Activated CD8-positive, alpha-beta memory T cell treated with anti-CD3 and anti-CD28 coated beads, Interleukin-2, amount 10 ng/mL, durations not matched to agents 7 days and 5 days (primary cell): Measurements from ENCODE around the gene FAM180B. TPM values are rescaled to one million over a fixed set of nuclear protein-coding genes. Genes with fewer than 3 reads are reported as not detected.
"Not testable (repeated sequence)": the region's sequence is repeated elsewhere in the genome, so short reads cannot be mapped to it uniquely, and the experiment has no call there.

Experiments used
- ATAC-seq: fragments of 150-1000 bp; cut with Tn5 transposase; one replicate; pipeline ENCODE4 v1.10.0; 2021; ENCODE audit warnings: moderate library complexity
- CTCF ChIA-PET: fragments of 350-600 bp; sonication (Branson Sonifier 250); formaldehyde crosslinking; loops from one replicate; lab custom pipeline; 2021; ENCODE audit warnings: antibody characterized with exemption; lab: Charles Lee
- DNase-seq: peaks from one replicate; pipeline ENCODE4 v3.0.0-alpha.2; 2020
- H3K27ac Mint-ChIP-seq: one replicate; pipeline ENCODE4 v1.8.0; 2021; ENCODE audit warnings: mild to moderate bottlenecking, mixed read lengths
- H3K27me3 Mint-ChIP-seq: one replicate; pipeline ENCODE4 v1.8.0; 2021; ENCODE audit warnings: mixed read lengths
- H3K36me3 Mint-ChIP-seq: one replicate; pipeline ENCODE4 v1.8.0; 2021; ENCODE audit warnings: mild to moderate bottlenecking, mixed read lengths
- H3K4me1 Mint-ChIP-seq: one replicate; pipeline ENCODE4 v1.8.0; 2021; ENCODE audit warnings: mixed read lengths
- H3K4me3 Mint-ChIP-seq: one replicate; pipeline ENCODE4 v1.8.0; 2021; ENCODE audit warnings: mild to moderate bottlenecking, moderate library complexity, mixed read lengths
- H3K9me3 Mint-ChIP-seq: one replicate; pipeline ENCODE4 v1.8.0; 2022; ENCODE audit warnings: low read depth, mixed read lengths
- total RNA-seq, 2 experiments: library from RNA; stranded (reverse); gene quantifications; one replicate each; pipeline ENCODE4 v1.2.3, GENCODE V29; 2021

The FAM180B gene, protein sequence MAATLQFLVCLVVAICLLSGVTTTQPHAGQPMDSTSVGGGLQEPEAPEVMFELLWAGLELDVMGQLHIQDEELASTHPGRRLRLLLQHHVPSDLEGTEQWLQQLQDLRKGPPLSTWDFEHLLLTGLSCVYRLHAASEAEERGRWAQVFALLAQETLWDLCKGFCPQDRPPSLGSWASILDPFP
- under 1 TPM in 1 of 2 experiments, not detected in 1; 0.21 TPM for total RNA-seq

DNA sequence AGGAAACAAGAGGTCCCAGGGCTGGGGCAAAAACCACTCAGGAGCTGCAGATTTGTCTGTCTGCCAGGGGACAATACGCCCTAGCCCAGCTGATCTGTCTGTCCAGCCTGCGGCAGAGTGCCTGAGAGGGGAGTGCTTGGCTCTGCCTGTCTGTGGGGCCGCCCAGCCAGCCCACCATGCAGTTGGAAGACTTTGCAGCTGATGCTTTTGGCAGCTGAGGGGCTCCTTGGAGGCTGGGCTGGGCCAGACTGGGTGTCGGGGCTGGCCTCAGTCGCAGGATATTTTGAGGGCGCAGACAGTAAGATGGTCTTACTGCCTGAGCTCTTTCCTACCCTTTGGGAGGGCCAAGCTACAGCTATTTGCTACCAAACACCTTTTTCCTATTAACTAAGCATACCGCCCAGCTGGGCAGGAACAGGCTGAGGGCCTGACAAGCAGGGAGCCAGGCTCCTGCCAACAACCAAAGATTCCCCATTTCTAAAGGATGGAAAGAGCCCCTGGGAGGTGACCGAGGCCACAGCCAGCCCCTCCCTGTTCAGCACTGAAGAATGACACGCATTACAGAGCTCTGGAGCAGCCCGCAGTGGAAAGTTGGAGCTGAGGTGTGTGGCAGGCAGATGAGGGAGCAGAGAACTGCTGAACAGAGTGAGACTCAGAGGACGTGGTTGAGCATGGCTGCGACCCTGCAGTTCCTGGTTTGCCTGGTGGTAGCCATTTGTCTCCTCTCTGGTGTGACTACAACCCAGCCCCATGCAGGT is at the start of gene FAM180B:
Gene FAM180B, plus strand, starts transcription at position 581 of the 758 bp plus-strand sequence. Its CDS starts 91 bp downstream, at position 672.
- H3K27me3 Mint-ChIP-seq = no peaks in the 10 kb centered on the region
- H3K4me1 Mint-ChIP-seq = peaks cover 10% of the 10 kb centered on the region
- H3K4me3 Mint-ChIP-seq = no peak within 1 kb of the TSS
- no peak for ATAC-seq
- no peak for DNase-seq
- no peak within 1 kb of the TSS for H3K27ac Mint-ChIP-seq
- CTCF ChIA-PET = interaction anchor here (1.0 kb wide), 1 partner anchor 31 kb away, joined by 3 read pairs; no protein-coding TSS in a partner anchor
- peaks cover 23% of the 10 kb centered on the region for H3K36me3 Mint-ChIP-seq
- no peaks in the 10 kb centered on the region for H3K9me3 Mint-ChIP-seq

DNA sequence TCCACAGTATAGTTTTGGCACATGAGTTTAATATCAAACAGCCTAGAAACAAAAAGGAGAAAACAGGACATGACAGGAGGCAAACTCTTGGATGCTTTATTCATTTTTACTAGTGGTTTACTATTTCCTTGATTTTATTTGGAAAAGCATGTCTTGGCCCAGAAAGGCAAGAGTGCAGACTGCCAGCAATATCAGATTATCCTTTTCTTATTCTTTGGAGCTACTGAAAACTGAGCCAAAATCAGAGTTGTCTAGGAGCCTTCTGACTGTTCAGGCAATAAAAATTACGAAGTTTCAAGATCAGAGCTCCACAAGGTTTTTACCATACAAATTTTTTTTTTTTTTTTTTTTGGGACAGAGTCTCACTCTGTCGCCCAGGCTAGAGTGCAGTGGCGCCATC is 49.6 kb upstream of the FAM180B start:
- H3K4me1 Mint-ChIP-seq = peaks cover 28% of the 10 kb centered on the region
- no peak overlapping the region for H3K4me3 Mint-ChIP-seq
- H3K9me3 Mint-ChIP-seq = no peaks in the 10 kb centered on the region
- DNase-seq = no peak
- no peaks in the 10 kb centered on the region for H3K27me3 Mint-ChIP-seq
- H3K27ac Mint-ChIP-seq = no peak overlapping the region
- CTCF ChIA-PET = interaction anchor here (1.4 kb wide), 1 partner anchor 82 kb away, joined by 4 read pairs; no protein-coding TSS in a partner anchor
- ATAC-seq = no peak
- peaks cover 21% of the 10 kb centered on the region for H3K36me3 Mint-ChIP-seq

DNA sequence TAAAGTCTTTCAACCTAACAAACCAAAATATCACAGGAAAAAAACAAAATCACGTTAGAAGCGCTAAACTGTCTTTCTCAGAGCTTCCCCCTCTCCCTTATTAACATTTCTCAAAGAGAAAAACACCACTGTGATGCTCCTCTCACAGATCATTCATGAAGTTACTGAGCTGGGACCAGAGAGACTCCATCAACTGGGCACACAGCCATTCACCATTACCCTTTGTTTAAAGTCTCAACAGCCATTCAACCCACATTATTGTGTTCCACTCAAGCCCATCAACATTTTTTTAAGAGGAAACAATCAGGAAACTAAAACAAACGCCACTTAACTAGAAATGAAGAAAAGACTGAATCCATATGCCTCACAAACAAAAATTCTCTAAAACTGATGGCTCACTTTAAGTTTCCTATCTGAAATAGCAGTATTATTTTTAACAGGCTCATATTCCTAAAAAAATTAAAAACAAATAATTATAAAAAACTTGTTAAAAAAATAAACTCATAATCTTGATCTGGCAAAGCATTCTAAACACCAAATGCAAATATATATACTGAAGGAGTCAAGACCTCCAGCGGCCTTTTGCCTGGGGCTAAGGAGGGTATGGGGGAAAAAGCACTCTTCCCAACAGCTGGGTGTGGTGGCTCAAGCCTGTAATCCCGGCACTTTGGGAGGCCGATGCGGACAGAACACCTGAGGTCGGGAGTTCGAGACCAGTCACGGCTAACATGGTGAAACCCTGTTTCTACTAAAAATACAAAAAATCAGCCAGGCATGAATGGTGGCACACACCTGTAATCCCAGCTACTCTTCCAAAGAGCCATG is 47.5 kb upstream of the FAM180B start:
- CTCF ChIA-PET = interaction anchor here (2.6 to 2.9 kb wide), 2 partner anchors 12 to 14 kb away, joined by 10 read pairs; partner anchors contain the start of gene CELF1
- H3K36me3 Mint-ChIP-seq = peaks cover 21% of the 10 kb centered on the region

DNA sequence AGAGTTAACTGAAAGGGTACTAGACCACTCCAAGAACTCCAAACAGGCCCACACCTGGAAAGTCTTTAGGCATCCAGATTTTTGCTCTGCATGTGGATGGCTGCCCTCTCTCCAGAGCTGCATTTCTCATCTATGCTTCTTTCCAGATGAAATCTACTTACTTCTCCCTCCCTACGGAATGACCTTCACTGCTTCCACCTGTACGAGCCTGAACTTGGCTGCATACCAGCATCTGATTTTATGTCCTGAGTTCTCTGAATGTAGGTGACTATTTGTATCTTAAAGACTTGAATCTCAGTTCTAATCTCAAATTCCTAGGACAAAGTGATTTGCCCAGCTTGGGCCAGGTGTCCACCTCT is 46.8 kb upstream of the FAM180B start:
- ATAC-seq (no peak), DNase-seq (no peak)
- peaks cover 42% of the 10 kb centered on the region for H3K4me1 Mint-ChIP-seq
- peak overlapping the region; percentile 66 for H3K27ac Mint-ChIP-seq
- no peak overlapping the region for H3K4me3 Mint-ChIP-seq
- no peaks in the 10 kb centered on the region for H3K9me3 Mint-ChIP-seq
- H3K36me3 Mint-ChIP-seq = peaks cover 21% of the 10 kb centered on the region
- CTCF ChIA-PET = interaction anchor here (1.0 to 2.9 kb wide), 5 partner anchors 12 to 85 kb away, joined by 3 to 10 read pairs (median 4); partner anchors contain the start of genes CELF1 and PTPMT1
- H3K27me3 Mint-ChIP-seq = no peaks in the 10 kb centered on the region

More for the DNA sequence above, 47.5 kb upstream of the FAM180B start:
- ATAC-seq (no peak), DNase-seq (no peak)
- Mint-ChIP-seq H3K9me3 (no peaks in the 10 kb centered on the region), H3K4me3 (no peak overlapping the region), H3K27ac (no peak overlapping the region), H3K27me3 (no peaks in the 10 kb centered on the region), H3K4me1 (peaks cover 38% of the 10 kb centered on the region)

DNA sequence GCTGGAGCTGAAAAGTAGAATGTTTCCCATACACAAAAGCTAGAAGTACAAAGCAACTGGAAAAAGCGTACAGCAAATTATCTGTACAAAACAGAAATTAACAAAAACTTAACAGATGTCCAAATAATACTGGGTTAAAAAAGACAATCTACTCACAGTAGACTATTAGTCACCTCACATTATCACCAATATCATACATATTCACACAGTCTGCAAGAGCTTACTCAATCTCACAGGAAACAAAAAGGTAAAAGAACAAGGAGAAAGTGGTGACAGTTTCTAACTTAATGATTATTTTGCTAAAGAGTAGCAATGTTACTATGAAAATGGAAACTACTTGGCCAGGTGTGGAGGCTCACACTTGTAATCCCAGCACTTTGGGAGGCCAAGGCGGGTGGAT is 45.4 kb upstream of the FAM180B start:
- H3K27ac Mint-ChIP-seq = peak overlapping the region; percentile 66
- H3K4me1 Mint-ChIP-seq = peaks cover 42% of the 10 kb centered on the region
- H3K27me3 Mint-ChIP-seq = no peaks in the 10 kb centered on the region
- H3K36me3 Mint-ChIP-seq = peaks cover 20% of the 10 kb centered on the region
- no peaks in the 10 kb centered on the region for H3K9me3 Mint-ChIP-seq
- CTCF ChIA-PET = interaction anchor here (1.5 to 2.9 kb wide), 3 partner anchors 10 to 23 kb away, joined by 4 to 10 read pairs (median 10); partner anchors contain the start of gene CELF1
- DNase-seq (no peak), ATAC-seq (no peak)
- no peak overlapping the region for H3K4me3 Mint-ChIP-seq

DNA sequence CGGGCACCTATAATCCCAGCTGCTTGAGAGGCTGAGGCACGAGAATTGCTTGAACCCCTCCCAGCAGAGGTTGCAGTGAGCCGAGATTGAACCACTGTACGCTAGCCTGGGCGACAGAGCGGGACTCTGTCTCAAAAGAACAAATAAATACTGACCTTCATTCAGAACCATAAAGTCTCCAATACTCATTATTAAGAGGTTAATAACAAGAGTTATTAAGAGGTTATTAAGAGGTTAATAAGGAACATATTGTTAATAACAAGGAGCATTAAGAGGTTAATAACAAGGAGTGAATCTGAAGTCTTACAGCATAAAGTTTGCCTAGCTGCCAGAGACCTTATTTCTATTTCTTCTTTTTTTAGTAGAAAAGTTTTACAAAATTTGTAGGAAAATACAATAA is 41.2 kb upstream of the FAM180B start:
- Mint-ChIP-seq H3K27ac (no peak overlapping the region), H3K4me3 (no peak overlapping the region), H3K27me3 (no peaks in the 10 kb centered on the region), H3K4me1 (peaks cover 54% of the 10 kb centered on the region), H3K9me3 (no peaks in the 10 kb centered on the region), H3K36me3 (peaks cover 22% of the 10 kb centered on the region)
- no peak for ATAC-seq
- CTCF ChIA-PET = no interaction called here
- no peak for DNase-seq

DNA sequence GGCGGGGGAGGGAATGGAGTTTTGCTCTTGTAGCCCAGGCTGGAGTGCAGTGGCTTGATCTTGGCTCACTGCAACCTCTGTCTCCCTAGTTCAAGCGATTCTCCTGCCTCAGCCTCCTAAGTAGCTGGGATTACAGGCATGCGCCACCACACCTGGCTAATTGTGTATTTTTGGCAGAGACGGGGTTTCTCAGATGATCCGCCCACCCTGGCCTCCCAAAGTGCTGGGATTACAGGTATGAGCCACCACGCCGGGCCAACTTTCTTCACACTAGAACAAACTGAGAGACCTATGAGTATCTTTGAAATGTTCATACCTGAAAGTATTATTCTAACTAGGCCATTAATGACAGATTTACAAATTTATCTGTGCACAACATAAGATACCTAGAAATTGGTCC is 40.2 kb upstream of the FAM180B start:
- DNase-seq, ATAC-seq, H3K9me3 Mint-ChIP-seq, H3K4me3 Mint-ChIP-seq, H3K27ac Mint-ChIP-seq, CTCF ChIA-PET, H3K27me3 Mint-ChIP-seq: not testable (repeated sequence)
- Mint-ChIP-seq H3K36me3 (peaks cover 20% of the 10 kb centered on the region), H3K4me1 (peaks cover 54% of the 10 kb centered on the region)

DNA sequence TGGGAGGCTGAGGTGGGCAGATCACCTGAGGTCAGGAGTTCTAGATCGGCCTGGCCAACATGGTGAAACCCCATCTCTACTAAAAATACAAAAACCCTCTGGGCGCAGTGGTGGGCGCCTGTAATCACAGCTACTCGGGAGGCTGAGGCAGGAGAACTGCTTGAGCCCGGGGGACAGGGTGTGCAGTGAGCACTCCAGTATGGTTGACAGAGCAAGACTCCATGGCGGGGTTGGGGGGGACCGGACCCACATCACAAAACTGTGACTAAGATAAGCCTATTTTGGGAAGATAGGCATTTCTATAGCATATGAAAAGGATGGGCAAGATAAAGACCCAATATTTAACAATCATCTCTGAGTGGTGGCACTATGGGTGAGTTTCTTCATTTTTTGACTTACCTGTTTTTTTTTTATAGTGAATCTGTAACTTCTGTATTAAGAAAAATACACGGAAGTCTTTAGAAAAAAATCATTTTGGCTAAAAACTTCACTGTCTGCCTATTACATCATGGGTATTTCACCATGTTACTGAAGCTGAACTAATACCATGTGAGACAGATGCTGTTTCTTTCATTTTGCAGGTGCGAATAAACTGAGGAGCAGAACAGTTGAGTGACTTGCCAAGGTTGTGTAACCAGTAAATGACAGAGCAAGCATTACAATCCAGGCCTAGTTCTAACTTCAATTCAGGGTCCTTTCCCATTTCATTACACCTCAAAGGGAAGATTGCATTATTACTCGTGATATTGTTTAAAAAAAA is 36.0 kb upstream of the FAM180B start:
- Mint-ChIP-seq H3K4me3 (peak overlapping the region; percentile 90), H3K9me3 (no peaks in the 10 kb centered on the region), H3K27ac (peak overlapping the region; percentile 92), H3K36me3 (peaks cover 20% of the 10 kb centered on the region), H3K4me1 (peaks cover 48% of the 10 kb centered on the region), H3K27me3 (no peaks in the 10 kb centered on the region)
- DNase-seq (no peak), ATAC-seq (no peak)
- CTCF ChIA-PET = interaction anchor here (1.3 to 4.0 kb wide), 4 partner anchors 10 to 158 kb away, joined by 3 to 19 read pairs (median 7); partner anchors contain the start of genes KBTBD4 and NDUFS3

DNA sequence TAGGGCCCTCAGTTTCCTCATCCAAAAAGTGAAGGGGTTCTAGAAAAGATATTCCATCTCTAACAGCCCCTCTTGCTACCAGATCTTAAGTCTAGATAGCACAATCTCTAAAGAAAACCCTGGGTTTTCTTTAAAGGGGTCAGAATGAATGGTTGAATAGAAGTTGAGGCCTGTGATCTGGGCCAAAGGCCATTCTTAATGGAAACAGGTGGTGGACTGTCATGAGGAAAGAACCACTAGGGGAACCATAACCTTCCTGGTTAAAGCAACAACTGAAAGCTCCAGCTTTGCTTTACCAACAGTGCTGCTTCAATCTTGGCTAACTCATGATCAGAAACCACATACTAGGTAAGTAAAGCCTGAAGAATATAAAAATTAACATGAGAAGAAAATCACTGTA is 35.4 kb upstream of the FAM180B start:
- Mint-ChIP-seq H3K4me3 (peak overlapping the region; percentile 90), H3K27ac (peak overlapping the region; percentile 92), H3K36me3 (peaks cover 20% of the 10 kb centered on the region), H3K4me1 (peaks cover 48% of the 10 kb centered on the region), H3K27me3 (no peaks in the 10 kb centered on the region), H3K9me3 (no peaks in the 10 kb centered on the region)
- DNase-seq (no peak), ATAC-seq (no peak)
- CTCF ChIA-PET = interaction anchor here (0.7 to 4.0 kb wide), 11 partner anchors 10 to 516 kb away, joined by 3 to 48 read pairs (median 4); partner anchors contain the start of genes KBTBD4, NDUFS3 and PTPMT1

DNA sequence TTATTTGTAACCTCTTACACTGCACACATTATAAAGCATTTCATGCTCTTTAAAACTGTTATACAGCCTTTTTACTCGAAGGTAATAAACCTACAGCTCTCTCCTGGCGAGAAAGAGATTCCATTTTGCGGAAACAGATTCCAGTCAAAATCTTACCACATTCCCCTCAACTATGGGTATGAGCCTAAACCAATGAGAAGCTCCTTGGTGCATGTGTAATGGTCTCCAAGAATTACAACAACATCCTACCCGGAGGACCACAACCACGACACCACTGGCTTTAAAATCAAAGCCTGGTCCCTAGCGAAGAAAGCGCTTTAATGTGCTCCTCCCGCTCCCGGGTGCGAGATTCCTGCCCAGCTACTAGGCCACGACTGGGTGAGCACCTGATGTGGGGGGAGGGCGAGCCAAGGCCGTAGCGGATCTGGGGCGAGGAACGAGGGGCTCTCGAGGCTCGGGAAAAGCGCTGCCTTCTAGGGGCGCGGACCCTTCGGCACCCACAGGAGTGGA is 34.4 kb upstream of the FAM180B start:
- peak; percentile 55 for DNase-seq
- peak; percentile 0 for ATAC-seq
- no peaks in the 10 kb centered on the region for H3K9me3 Mint-ChIP-seq

DNA sequence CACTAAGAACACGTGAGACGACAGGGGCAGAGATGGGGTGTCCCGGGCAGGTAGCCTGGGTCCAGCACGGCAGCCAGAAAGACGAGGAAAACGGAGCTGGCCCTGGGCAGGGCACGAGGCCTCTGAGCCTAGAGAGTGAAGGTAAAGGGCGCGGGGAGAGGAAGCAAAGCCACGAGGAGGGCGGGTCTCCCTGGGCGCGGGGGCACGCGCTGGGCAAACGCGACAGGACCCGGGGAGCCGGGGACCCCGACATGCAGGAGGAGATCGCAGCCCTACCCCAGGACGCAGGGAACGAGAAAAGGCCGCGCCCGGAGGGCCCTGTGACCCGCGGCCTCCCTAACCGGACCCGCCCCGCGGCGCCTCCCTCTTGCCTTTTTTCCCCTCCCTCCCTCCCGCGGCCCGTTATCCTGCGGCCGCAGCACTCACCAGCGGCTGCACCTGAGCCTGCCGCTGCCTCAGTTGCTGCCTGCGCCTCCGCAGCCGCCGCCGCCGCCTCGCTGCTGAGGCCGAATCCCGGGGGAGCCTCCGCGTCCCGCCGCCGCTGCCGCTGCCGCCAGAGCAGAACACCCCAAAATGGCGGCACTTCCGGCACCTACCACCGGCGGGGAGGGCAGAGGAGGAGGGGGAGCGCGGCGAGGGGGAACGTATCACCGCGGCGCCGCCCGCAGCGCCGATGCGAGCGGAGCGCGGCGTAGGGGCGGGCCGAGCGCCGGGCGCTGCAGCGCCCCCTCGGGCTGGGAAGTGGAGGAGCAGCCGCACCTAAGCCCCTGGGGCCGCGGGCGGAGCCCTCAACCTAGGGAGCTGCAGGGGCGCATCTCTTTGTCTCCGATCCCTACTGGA is 33.7 kb upstream of the FAM180B start, which contains the start of gene CELF1:
Gene CELF1, minus strand, starts transcription at position 567 of the 840 bp plus-strand sequence. CDS start 53,609 bp downstream, outside the sequence.
- peaks cover 14% of the 10 kb centered on the region for H3K36me3 Mint-ChIP-seq
- CTCF ChIA-PET = interaction anchor here (0.6 to 4.0 kb wide), 22 partner anchors 12 to 338 kb away, joined by 3 to 48 read pairs (median 3); partner anchors contain the start of genes AGBL2, DDB2, KBTBD4 and NDUFS3
- DNase-seq (peak; percentile 95), ATAC-seq (peak; percentile 92)
- H3K27ac Mint-ChIP-seq = peak within 1 kb of the TSS; percentile 92
- H3K9me3 Mint-ChIP-seq = no peaks in the 10 kb centered on the region
- H3K27me3 Mint-ChIP-seq = no peaks in the 10 kb centered on the region
- peak within 1 kb of the TSS; percentile 90 for H3K4me3 Mint-ChIP-seq
- H3K4me1 Mint-ChIP-seq = peaks cover 39% of the 10 kb centered on the region

More for the DNA sequence above, 34.4 kb upstream of the FAM180B start:
- Mint-ChIP-seq H3K4me1 (peaks cover 43% of the 10 kb centered on the region), H3K27me3 (no peaks in the 10 kb centered on the region), H3K4me3 (peak overlapping the region; percentile 90), H3K27ac (peak overlapping the region; percentile 92), H3K36me3 (peaks cover 15% of the 10 kb centered on the region)
- CTCF ChIA-PET = interaction anchor here (0.7 to 4.0 kb wide), 15 partner anchors 11 to 515 kb away, joined by 3 to 48 read pairs (median 4); partner anchors contain the start of genes AGBL2, KBTBD4, NDUFS3 and PTPMT1
